Right renal cortex interstitium (tissue), 3 donors: ENCODE measurements around the gene INO80. TPM values are rescaled to one million over a fixed set of nuclear protein-coding genes. Genes with fewer than 3 reads are reported as not detected.

ENCODE experiments used
- DNase-seq, 3 donors: peaks; one replicate each; pipeline ENCODE4 v3.0.0-alpha.2; 2013; ENCODE audit warnings: low read depth in 3 of 3, low spot score in 2 of 3
- polyA plus RNA-seq, 3 donors: library from polyadenylated mRNA; unstranded; fragments of 120-200 nt; gene quantifications; one replicate each; pipeline ENCODE4 v1.2.1, GENCODE V29; 2013; ENCODE audit not compliant: insufficient read length in 3 of 3

INO80 gene
- polyA plus RNA-seq, 3 donors: 23.4 to 25.8 (median 23.5) TPM

- DNase-seq: no peak
These were observed 109.6 kb downstream of the INO80 start for GRCh38 chr15:41006479-41006878.

- no peak for DNase-seq
These were observed 111.6 kb downstream of the INO80 start for GRCh38 chr15:41004490-41004889.

- no peak for DNase-seq
These were observed 114.4 kb downstream of the INO80 start for GRCh38 chr15:41001524-41002214.

GRCh38 chr15:40999190-40999589 lies 116.9 kb downstream of the INO80 start:
- DNase-seq: no peak

- DNase-seq: no peak
These were observed 120.4 kb downstream of the INO80 start for GRCh38 chr15:40995656-40996055.

- no peak for DNase-seq
These were observed 123.3 kb downstream of the INO80 start for GRCh38 chr15:40992825-40993224.

GRCh38 chr15:40992241-40992741 lies 123.8 kb downstream of the INO80 start:
- DNase-seq: peak; percentile 52 to 60 (median 53)

- no peak for DNase-seq
These were observed 124.7 kb downstream of the INO80 start for GRCh38 chr15:40991355-40991754.

- no peak for DNase-seq
These were observed 125.3 kb downstream of the INO80 start for GRCh38 chr15:40990789-40991188.

- no peak for DNase-seq
These were observed 126.0 kb downstream of the INO80 start for GRCh38 chr15:40990080-40990479.

GRCh38 chr15:40988156-40988555 lies 127.9 kb downstream of the INO80 start:
- DNase-seq: no peak

GRCh38 chr15:40986820-40987219 lies 129.3 kb downstream of the INO80 start:
- DNase-seq: no peak

- DNase-seq: no peak
These were observed 130.3 kb downstream of the INO80 start for GRCh38 chr15:40985541-40986330.

GRCh38 chr15:40984964-40985363 lies 131.1 kb downstream of the INO80 start:
- DNase-seq: no peak

GRCh38 chr15:40984406-40984805 lies 131.7 kb downstream of the INO80 start:
- no peak for DNase-seq

- no peak for DNase-seq
These were observed 133.2 kb downstream of the INO80 start for GRCh38 chr15:40982855-40983254.

GRCh38 chr15:40981186-40981585 lies 134.9 kb downstream of the INO80 start:
- DNase-seq: no peak

- no peak for DNase-seq
These were observed 137.5 kb downstream of the INO80 start for GRCh38 chr15:40978562-40978961.

- DNase-seq: no peak
These were observed 137.9 kb downstream of the INO80 start for GRCh38 chr15:40978141-40978540.

- DNase-seq: no peak
These were observed 139.3 kb downstream of the INO80 start for GRCh38 chr15:40976819-40977218.

- DNase-seq: no peak
These were observed 141.2 kb downstream of the INO80 start for GRCh38 chr15:40974879-40975278.

GRCh38 chr15:40969363-40969762 lies 146.7 kb downstream of the INO80 start:
- no peak for DNase-seq
